PC-3 (cell line): Measurements from ENCODE around the gene NOTCH1. TPM values are rescaled to one million over a fixed set of nuclear protein-coding genes. Genes with fewer than 3 reads are reported as not detected.

Source experiments
- ATAC-seq: fragments of 200-7000 bp; cut with Tn5 transposase; 2 replicates; pipeline ENCODE4 v1.9.1; 2020; ENCODE audit warnings: mild to moderate bottlenecking, moderate library complexity
- BruUV-seq: library from RNA; stranded (reverse); fragments of 400-500 nt; replicated peaks from 2 replicates; lab custom pipeline; 2021; lab: Mats Ljungman, UMichigan
- CTCF ChIA-PET: fragments of 300-600 bp; sonication (Branson Sonifier 250); formaldehyde crosslinking; loops from one replicate; lab custom pipeline; 2022; ENCODE audit warnings: antibody characterized with exemption; lab: Charles Lee
- POLR2A ChIA-PET: fragments of 300-600 bp; sonication (Branson Sonifier 250); formaldehyde crosslinking; loops from one replicate; lab custom pipeline; 2022; ENCODE audit warnings: antibody characterized with exemption; ENCODE audit not compliant: unreplicated experiment; lab: Charles Lee
- DNase-seq: peaks from one replicate; pipeline ENCODE4 v3.0.0-alpha.2; 2015
- H2AFZ ChIP-seq: fragments of 300-600 bp; sonication (generic); 2 replicates; pipeline ENCODE4 v1.6.0; 2016; ENCODE audit warnings: antibody characterized with exemption, low read length
- H3F3A ChIP-seq: fragments of 300-600 bp; sonication (generic); one replicate; pipeline ENCODE4 v1.6.0; 2017; ENCODE audit warnings: antibody characterized with exemption, low read length, control low read depth, mild to moderate bottlenecking; ENCODE audit not compliant: unreplicated experiment
- H3K27ac ChIP-seq: fragments of 300-600 bp; sonication (generic); 2 replicates; pipeline ENCODE4 v1.5.1; 2016; ENCODE audit warnings: mild to moderate bottlenecking, low read length
- H3K27me3 ChIP-seq: fragments of 300-600 bp; sonication (generic); 2 replicates; pipeline ENCODE4 v1.6.1; 2016; ENCODE audit warnings: low read length, mixed read lengths
- H3K36me3 ChIP-seq: fragments of 300-600 bp; sonication (generic); 2 replicates; pipeline ENCODE4 v1.6.1; 2016; ENCODE audit warnings: low read depth, mixed run types, low read length, mixed read lengths
- H3K4me1 ChIP-seq: fragments of 300-600 bp; sonication (generic); 2 replicates; pipeline ENCODE4 v1.5.1; 2016; ENCODE audit warnings: low read length; ENCODE audit not compliant: insufficient read depth
- H3K4me2 ChIP-seq: fragments of 300-600 bp; sonication (generic); 2 replicates; pipeline ENCODE4 v1.6.0; 2016; ENCODE audit warnings: low read length
- H3K4me3 ChIP-seq: fragments of 300-600 bp; sonication (generic); 2 replicates; pipeline ENCODE4 v1.5.1; 2016; ENCODE audit warnings: mild to moderate bottlenecking, low read length, mixed read lengths
- H3K79me2 ChIP-seq: fragments of 300-600 bp; sonication (generic); 2 replicates; pipeline ENCODE4 v1.6.1; 2017; ENCODE audit warnings: low read length, mixed read lengths
- H3K9ac ChIP-seq: fragments of 300-600 bp; sonication (generic); 2 replicates; pipeline ENCODE4 v1.6.0; 2016; ENCODE audit warnings: mild to moderate bottlenecking, low read length
- H3K9me2 ChIP-seq: fragments of 300-600 bp; sonication (generic); replicated peaks from 2 replicates; pipeline ENCODE4 v1.6.1; 2016; ENCODE audit warnings: mixed run types, low read length, mixed read lengths
- H3K9me3 ChIP-seq: fragments of 300-600 bp; sonication (generic); 2 replicates; pipeline ENCODE4 v1.6.1; 2016; ENCODE audit warnings: low read length, mixed read lengths
- H4K20me1 ChIP-seq: fragments of 300-600 bp; sonication (generic); 2 replicates; pipeline ENCODE4 v1.6.1; 2016; ENCODE audit warnings: low read length, mixed read lengths
- EZH2 ChIP-seq: fragments of 300-600 bp; sonication (generic); IDR thresholded peaks from one replicate; pipeline ENCODE4 v1.6.1; 2017; ENCODE audit warnings: antibody characterized with exemption, mild to moderate bottlenecking, low read length; ENCODE audit not compliant: unreplicated experiment
- EZH2phosphoT487 ChIP-seq: fragments of 300-600 bp; sonication (generic); IDR thresholded peaks from 2 replicates; pipeline ENCODE4 v1.6.1; 2018; ENCODE audit warnings: mild to moderate bottlenecking, antibody characterized with exemption, low read length, borderline replicate concordance
- intact Hi-C: fragments of 100-400 bp; cut with micrococcal nuclease; formaldehyde crosslinking; loops from 2 replicates; pipeline ENCODE4 v1.9.0; 2023
- total RNA-seq: library from RNA; depleted of rRNA; stranded (reverse); fragments of >200 nt; gene quantifications from 2 replicates; pipeline ENCODE4 v1.2.3, GENCODE V29; 2014
- TF ChIP-seq, protein P1 (sequence below): fragments of 300-600 bp; sonication (generic); conservative IDR thresholded peaks from 2 replicates; pipeline ENCODE4 v1.5.1; 2017; ENCODE audit warnings: antibody characterized with exemption, low read depth, mild to moderate bottlenecking, low read length

The NOTCH1 gene
- total RNA-seq, 1 experiment from 2014 or later, result 14.3 TPM

- H3K9me2 ChIP-seq, result no peaks in the 10 kb centered on the region
- TF ChIP-seq EZH2, result no peak
- POLR2A ChIA-PET, result no interaction called here
- no peak overlapping the region for H3K4me3 ChIP-seq
- intact Hi-C loops, result no loop called here
- H3K4me2 ChIP-seq, result no peak overlapping the region
- no TSS peak for BruUV-seq
- H4K20me1 ChIP-seq, result no peaks in the 10 kb centered on the region
- H3K27ac ChIP-seq, result no peak overlapping the region
- CTCF ChIA-PET, result no interaction called here
- H3K79me2 ChIP-seq, result no peaks in the 10 kb centered on the region
- ATAC-seq (no peak), DNase-seq (no peak)
- no peak overlapping the region for H3K9ac ChIP-seq
- no peaks in the 10 kb centered on the region for H3K4me1 ChIP-seq
- no peaks in the 10 kb centered on the region for H3F3A ChIP-seq
- no peaks in the 10 kb centered on the region for H3K36me3 ChIP-seq
- H3K27me3 ChIP-seq, result no peaks in the 10 kb centered on the region
- no peaks in the 10 kb centered on the region for H3K9me3 ChIP-seq
- no peak overlapping the region for H2AFZ ChIP-seq
Measured at GRCh38 chr9:136499071-136499934, 46.5 kb downstream of the NOTCH1 start.

DNA sequence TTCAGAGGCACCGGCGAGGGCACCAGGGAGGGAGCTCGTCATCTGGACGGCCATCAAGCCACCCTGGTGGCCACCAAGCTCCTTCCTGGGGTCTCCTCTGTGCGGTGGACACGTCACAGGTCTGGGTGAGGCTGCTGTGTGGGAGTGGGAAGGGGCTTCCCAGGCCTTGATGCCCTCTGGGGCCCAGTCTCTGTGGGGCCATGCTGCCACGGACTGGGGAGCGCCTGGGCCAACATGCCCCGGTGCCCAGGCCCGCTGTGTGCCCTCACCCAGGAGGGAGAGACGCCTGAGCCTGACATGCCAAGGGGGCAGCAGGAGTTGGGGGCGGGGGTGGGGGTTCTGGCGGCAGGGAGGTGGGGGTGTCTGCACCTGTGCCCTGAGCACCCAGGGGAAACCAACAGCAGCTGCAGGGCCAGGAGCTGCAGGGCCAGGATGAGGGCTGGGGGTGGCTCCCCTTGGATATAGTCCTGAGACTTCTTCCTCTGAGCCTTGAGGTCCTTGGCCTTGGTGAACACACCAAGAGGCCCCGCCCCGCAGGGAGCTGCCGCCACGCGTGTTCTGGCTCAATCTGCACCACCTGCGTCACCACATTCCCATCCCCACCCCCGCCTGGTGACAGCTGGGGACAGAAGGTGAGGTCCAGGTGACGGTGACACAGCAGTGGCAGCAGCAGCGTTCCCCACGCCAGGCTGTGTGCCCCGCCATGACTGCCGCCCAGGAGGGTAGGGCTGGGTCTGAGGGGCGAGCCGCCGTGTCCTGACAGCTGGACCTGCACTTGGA is 47.7 kb downstream of the NOTCH1 start:
- H3K9me2 ChIP-seq, result no peaks in the 10 kb centered on the region
- intact Hi-C loops, result no loop called here
- POLR2A ChIA-PET, result no interaction called here
- H3K36me3 ChIP-seq, result no peaks in the 10 kb centered on the region
- H3K4me3 ChIP-seq, result no peak overlapping the region
- H3K27me3 ChIP-seq, result no peaks in the 10 kb centered on the region
- H3K27ac ChIP-seq, result no peak overlapping the region
- CTCF ChIA-PET, result no interaction called here
- H3F3A ChIP-seq, result no peaks in the 10 kb centered on the region
- no peaks in the 10 kb centered on the region for H4K20me1 ChIP-seq
- no peak overlapping the region for H3K9ac ChIP-seq
- BruUV-seq, result no TSS peak
- no peak overlapping the region for H2AFZ ChIP-seq
- H3K9me3 ChIP-seq, result no peaks in the 10 kb centered on the region
- TF ChIP-seq EZH2phosphoT487 (no peak), EZH2 (no peak)
- TF ChIP-seq, protein P1, sequence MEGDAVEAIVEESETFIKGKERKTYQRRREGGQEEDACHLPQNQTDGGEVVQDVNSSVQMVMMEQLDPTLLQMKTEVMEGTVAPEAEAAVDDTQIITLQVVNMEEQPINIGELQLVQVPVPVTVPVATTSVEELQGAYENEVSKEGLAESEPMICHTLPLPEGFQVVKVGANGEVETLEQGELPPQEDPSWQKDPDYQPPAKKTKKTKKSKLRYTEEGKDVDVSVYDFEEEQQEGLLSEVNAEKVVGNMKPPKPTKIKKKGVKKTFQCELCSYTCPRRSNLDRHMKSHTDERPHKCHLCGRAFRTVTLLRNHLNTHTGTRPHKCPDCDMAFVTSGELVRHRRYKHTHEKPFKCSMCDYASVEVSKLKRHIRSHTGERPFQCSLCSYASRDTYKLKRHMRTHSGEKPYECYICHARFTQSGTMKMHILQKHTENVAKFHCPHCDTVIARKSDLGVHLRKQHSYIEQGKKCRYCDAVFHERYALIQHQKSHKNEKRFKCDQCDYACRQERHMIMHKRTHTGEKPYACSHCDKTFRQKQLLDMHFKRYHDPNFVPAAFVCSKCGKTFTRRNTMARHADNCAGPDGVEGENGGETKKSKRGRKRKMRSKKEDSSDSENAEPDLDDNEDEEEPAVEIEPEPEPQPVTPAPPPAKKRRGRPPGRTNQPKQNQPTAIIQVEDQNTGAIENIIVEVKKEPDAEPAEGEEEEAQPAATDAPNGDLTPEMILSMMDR, result no peak
- no peaks in the 10 kb centered on the region for H3K4me1 ChIP-seq
- DNase-seq (no peak), ATAC-seq (no peak)
- H3K4me2 ChIP-seq, result no peak overlapping the region
- no peaks in the 10 kb centered on the region for H3K79me2 ChIP-seq

DNA sequence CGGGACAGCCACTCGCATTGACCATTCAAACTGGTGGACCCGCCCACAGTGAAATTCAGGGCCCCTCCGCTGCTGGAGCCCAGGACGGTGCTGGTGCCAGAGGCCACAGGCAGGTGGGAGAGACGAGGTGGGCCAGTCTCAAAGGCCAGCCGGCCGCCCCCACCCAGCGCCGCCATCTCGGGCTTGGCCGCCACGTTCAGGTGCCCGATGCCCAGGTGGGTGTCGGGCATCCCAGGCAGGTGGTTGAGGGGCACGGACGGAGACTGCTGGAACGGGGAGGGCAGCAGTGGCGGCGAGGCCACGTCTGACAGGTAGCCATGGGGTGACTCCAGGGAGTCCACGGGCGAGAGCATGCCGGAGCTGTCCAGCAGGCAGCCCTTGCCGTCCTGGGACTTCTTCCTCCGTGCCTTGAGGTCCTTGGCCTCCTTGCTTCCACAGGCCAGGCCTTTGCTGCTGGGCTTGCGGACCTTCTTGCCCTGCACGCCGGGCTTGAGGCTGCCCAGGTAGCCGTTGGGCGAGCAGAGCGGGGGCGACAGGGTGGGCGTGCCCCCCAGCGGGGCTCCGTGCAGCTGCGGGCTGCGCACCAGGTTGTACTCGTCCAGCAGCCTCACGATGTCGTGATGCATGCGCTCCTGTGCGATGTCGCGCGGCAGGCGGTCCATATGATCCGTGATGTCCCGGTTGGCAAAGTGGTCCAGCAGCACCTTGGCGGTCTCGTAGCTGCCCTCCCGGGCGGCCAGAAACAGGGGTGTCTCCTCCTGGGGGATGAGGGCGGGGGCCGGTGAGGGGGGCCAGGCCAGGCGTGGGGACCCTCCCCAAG is 48.8 kb downstream of the NOTCH1 start:
- Histone ChIP-seq H3K79me2 (no peaks in the 10 kb centered on the region), H3K4me2 (no peak overlapping the region), H3K27ac (no peak overlapping the region), H3K36me3 (no peaks in the 10 kb centered on the region), H3K9me3 (no peaks in the 10 kb centered on the region), H3K27me3 (no peaks in the 10 kb centered on the region), H3K9me2 (no peaks in the 10 kb centered on the region), H3K9ac (no peak overlapping the region), H2AFZ (no peak overlapping the region), H4K20me1 (no peaks in the 10 kb centered on the region), H3K4me3 (no peak overlapping the region), H3F3A (no peaks in the 10 kb centered on the region), H3K4me1 (no peaks in the 10 kb centered on the region)
- intact Hi-C loops, result no loop called here
- CTCF ChIA-PET, result no interaction called here
- POLR2A ChIA-PET, result no interaction called here
- no TSS peak for BruUV-seq
- no peak for TF ChIP-seq EZH2
- no peak for TF ChIP-seq EZH2phosphoT487
- TF ChIP-seq, protein P1, result no peak
- DNase-seq (no peak), ATAC-seq (no peak)
